Panc1 (cell line): ENCODE measurements around the gene MKLN1. TPM values are rescaled to one million over a fixed set of nuclear protein-coding genes. Genes with fewer than 3 reads are reported as not detected.

Experiments
- total RNA-seq: library from RNA; stranded (reverse); gene quantifications from one replicate; pipeline ENCODE4 v1.2.1, GENCODE V29; 2021; ENCODE audit not compliant: unreplicated experiment

MKLN1 gene
- total RNA-seq, 1 experiment from 2014 or later = 46.4 TPM

Other genes with a start within 250 kb of the MKLN1 start
- 32.3 TPM for gene PODXL, start 228.8 kb downstream of the MKLN1 start, total RNA-seq